HEK293 (cell line): Measurements from ENCODE around the gene CDHR4.

ENCODE experiments used
- CTCF ChIA-PET: fragments of 350-600 bp; formaldehyde crosslinking; extraction: SDS; loops from one replicate; lab custom pipeline; 2021; ENCODE audit warnings: antibody characterized with exemption; lab: Yijun Ruan, JAX
- POLR2A ChIA-PET: fragments of 300-600 bp; formaldehyde crosslinking; extraction: SDS; loops from one replicate; lab custom pipeline; 2020; ENCODE audit warnings: antibody characterized with exemption, inconsistent platforms; lab: Yijun Ruan, JAX
- H3K27ac ChIP-seq: fragments of 200-500 bp; sonication (Bioruptor generic); 2 replicates; pipeline ENCODE4 v1.5.1; 2014; ENCODE audit warnings: low read depth, low read length, control low read depth, inconsistent platforms; ENCODE audit errors: extremely low read depth
- H3K36me3 ChIP-seq, 2 experiments: fragments of 200-500 bp in 1 of 2; sonication (Bioruptor generic) in 1 of 2; 1 replicate in 1 of 2; 2 replicates in 1 of 2; pipeline ENCODE4 v1.5.1; 2014 to 2017; ENCODE audit warnings: inconsistent platforms in 2 of 2, low read length in 2 of 2; ENCODE audit not compliant: control insufficient read depth in 2 of 2, insufficient read depth in 1 of 2
- H3K4me1 ChIP-seq: fragments of 200-500 bp; sonication (Bioruptor generic); 2 replicates; pipeline ENCODE4 v1.5.1; 2014; ENCODE audit warnings: mild to moderate bottlenecking, low read length, inconsistent platforms; ENCODE audit not compliant: control insufficient read depth, insufficient read depth
- H3K4me3 ChIP-seq: 2 replicates; pipeline ENCODE4 v1.5.1; 2011; ENCODE audit warnings: low read depth, mild to moderate bottlenecking, control low read depth, low read length, moderate library complexity
- H3K9me3 ChIP-seq: fragments of 200-500 bp; sonication (Bioruptor generic); 2 replicates; pipeline ENCODE4 v1.5.1; 2014; ENCODE audit warnings: low read depth, low read length, inconsistent platforms; ENCODE audit not compliant: control insufficient read depth, insufficient read depth
- ATF2 ChIP-seq: fragments of 450-650 bp; formaldehyde crosslinking; IDR thresholded peaks from 2 replicates; pipeline ENCODE4 v1.5.1; 2016; ENCODE audit warnings: missing biosample characterization, missing genetic modification characterization, low read depth
- FEZF1 ChIP-seq: fragments of 450-650 bp; formaldehyde crosslinking; IDR thresholded peaks from 2 replicates; pipeline ENCODE4 v1.5.1; 2016; ENCODE audit warnings: missing biosample characterization, missing genetic modification characterization
- GLIS1 ChIP-seq: fragments of 450-650 bp; formaldehyde crosslinking; IDR thresholded peaks from 2 replicates; pipeline ENCODE4 v1.5.1; 2016; ENCODE audit warnings: missing biosample characterization, missing genetic modification characterization
- HIC1 ChIP-seq: fragments of 450-650 bp; formaldehyde crosslinking; IDR thresholded peaks from 2 replicates; pipeline ENCODE4 v1.5.1; 2016; ENCODE audit warnings: missing biosample characterization, missing genetic modification characterization
- HOXC10 ChIP-seq: sonication (generic); formaldehyde crosslinking; IDR thresholded peaks from 2 replicates; pipeline ENCODE4 v1.8.1; 2023; ENCODE audit warnings: mild to moderate bottlenecking, missing genetic modification reagents
- KLF16 ChIP-seq: fragments of 450-650 bp; formaldehyde crosslinking; IDR thresholded peaks from 2 replicates; pipeline ENCODE4 v1.5.1; 2017; ENCODE audit warnings: missing biosample characterization, missing genetic modification characterization
- SCRT1 ChIP-seq: fragments of 450-650 bp; formaldehyde crosslinking; IDR thresholded peaks from 2 replicates; pipeline ENCODE4 v1.5.1; 2016; ENCODE audit warnings: missing biosample characterization, missing genetic modification characterization, borderline replicate concordance
- YY1 ChIP-seq: fragments of 450-650 bp; formaldehyde crosslinking; IDR thresholded peaks from 2 replicates; pipeline ENCODE4 v1.5.1; 2018; ENCODE audit warnings: missing biosample characterization, missing genetic modification characterization
- ZBTB20 ChIP-seq: fragments of 450-650 bp; formaldehyde crosslinking; IDR thresholded peaks from 2 replicates; pipeline ENCODE4 v1.5.1; 2016; ENCODE audit warnings: missing biosample characterization, missing genetic modification characterization
- ZFP3 ChIP-seq: fragments of 450-650 bp; formaldehyde crosslinking; IDR thresholded peaks from 2 replicates; pipeline ENCODE4 v1.5.1; 2016; ENCODE audit warnings: low read depth, missing biosample characterization, missing genetic modification characterization
- ZNF146 ChIP-seq: fragments of 450-650 bp; formaldehyde crosslinking; IDR thresholded peaks from 2 replicates; pipeline ENCODE4 v1.5.1; 2016; ENCODE audit warnings: missing biosample characterization, missing genetic modification characterization
- ZNF155 ChIP-seq: fragments of 450-650 bp; formaldehyde crosslinking; IDR thresholded peaks from 2 replicates; pipeline ENCODE4 v1.5.1; 2016; ENCODE audit warnings: missing biosample characterization, missing genetic modification characterization
- ZNF16 ChIP-seq: fragments of 450-650 bp; formaldehyde crosslinking; IDR thresholded peaks from 2 replicates; pipeline ENCODE4 v1.5.1; 2016; ENCODE audit warnings: low read depth, missing biosample characterization, missing genetic modification characterization
- ZNF274 ChIP-seq, 2 experiments: fragments of 200-500 bp in 1 of 2; fragments of 450-650 bp in 1 of 2; sonication (Bioruptor generic) in 1 of 2; formaldehyde crosslinking in 1 of 2; IDR thresholded peaks; 2 replicates each; pipeline versions ENCODE4 v1.5.1 to v1.6.1; 2014 to 2016; ENCODE audit warnings: borderline replicate concordance in 1 of 2, inconsistent platforms in 1 of 2, low read length in 1 of 2, missing biosample characterization in 1 of 2, missing genetic modification characterization in 1 of 2
- ZNF362 ChIP-seq: fragments of 450-650 bp; formaldehyde crosslinking; IDR thresholded peaks from 2 replicates; pipeline ENCODE4 v1.5.1; 2016; ENCODE audit warnings: missing biosample characterization, missing genetic modification characterization
- ZNF473 ChIP-seq: fragments of 450-650 bp; formaldehyde crosslinking; IDR thresholded peaks from 2 replicates; pipeline ENCODE4 v1.5.1; 2017; ENCODE audit warnings: missing biosample characterization, missing genetic modification characterization
- ZNF521 ChIP-seq: fragments of 450-650 bp; formaldehyde crosslinking; IDR thresholded peaks from 2 replicates; pipeline ENCODE4 v1.5.1; 2017; ENCODE audit warnings: missing biosample characterization, mild to moderate bottlenecking, missing genetic modification characterization
- ZNF560 ChIP-seq: fragments of 450-650 bp; formaldehyde crosslinking; IDR thresholded peaks from 2 replicates; pipeline ENCODE4 v1.5.1; 2017; ENCODE audit warnings: missing biosample characterization, missing genetic modification characterization, borderline replicate concordance
- ZNF571 ChIP-seq: fragments of 450-650 bp; formaldehyde crosslinking; IDR thresholded peaks from 2 replicates; pipeline ENCODE4 v1.5.0; 2017; ENCODE audit warnings: missing biosample characterization, missing genetic modification characterization
- ZNF621 ChIP-seq: fragments of 450-650 bp; formaldehyde crosslinking; IDR thresholded peaks from 2 replicates; pipeline ENCODE4 v1.5.1; 2017; ENCODE audit warnings: missing biosample characterization, missing genetic modification characterization
- ZNF701 ChIP-seq: fragments of 450-650 bp; formaldehyde crosslinking; IDR thresholded peaks from 2 replicates; pipeline ENCODE4 v1.5.1; 2016; ENCODE audit warnings: missing biosample characterization, missing genetic modification characterization
- ZNF747 ChIP-seq: fragments of 450-650 bp; formaldehyde crosslinking; IDR thresholded peaks from 2 replicates; pipeline ENCODE4 v1.5.1; 2016; ENCODE audit warnings: missing biosample characterization, missing genetic modification characterization
- ZNF791 ChIP-seq: fragments of 450-650 bp; formaldehyde crosslinking; IDR thresholded peaks from 2 replicates; pipeline ENCODE4 v1.5.1; 2016; ENCODE audit warnings: missing biosample characterization, missing genetic modification characterization
- ZSCAN4 ChIP-seq: fragments of 450-650 bp; formaldehyde crosslinking; IDR thresholded peaks from 2 replicates; pipeline ENCODE4 v1.5.1; 2017; ENCODE audit warnings: missing biosample characterization, missing genetic modification characterization
- ZXDB ChIP-seq: fragments of 450-650 bp; formaldehyde crosslinking; IDR thresholded peaks from 2 replicates; pipeline ENCODE4 v1.5.1; 2016; ENCODE audit warnings: missing biosample characterization, missing genetic modification characterization
- TF ChIP-seq, protein P1 (sequence below): fragments of 450-650 bp; formaldehyde crosslinking; IDR thresholded peaks from 2 replicates; pipeline ENCODE4 v1.5.1; 2016; ENCODE audit warnings: missing biosample characterization, missing genetic modification characterization
- TF ChIP-seq, protein P2 (sequence below): fragments of 450-650 bp; formaldehyde crosslinking; IDR thresholded peaks from 2 replicates; pipeline ENCODE4 v1.5.1; 2016; ENCODE audit warnings: missing biosample characterization, missing genetic modification characterization

CDHR4 gene

GRCh38 chr3:49807431-49808114, 7.9 kb upstream of the CDHR4 start:
- ChIA-PET POLR2A (no interaction called here), CTCF (interaction anchor here (1.4 kb wide), 1 partner anchor 32 kb away, joined by 4 read pairs; no protein-coding TSS in a partner anchor)
- Histone ChIP-seq H3K36me3 (no peaks in the 10 kb centered on the region), H3K4me1 (no peaks in the 10 kb centered on the region), H3K9me3 (no peaks in the 10 kb centered on the region), H3K27ac (no peak overlapping the region), H3K4me3 (no peak overlapping the region)
- no peak for TF ChIP-seq ZBTB20 (tag by site-specific recombination)
- TF ChIP-seq ZNF571 = no peak
- TF ChIP-seq ZNF16 (tag by site-specific recombination) = no peak
- no peak for TF ChIP-seq SCRT1 (tag by site-specific recombination)
- TF ChIP-seq HOXC10 = no peak
- no peak for TF ChIP-seq ATF2 (tag by site-specific recombination)
- no peak for TF ChIP-seq ZXDB
- no peak for TF ChIP-seq KLF16 (tag by site-specific recombination)
- no peak for TF ChIP-seq ZNF621 (tag by site-specific recombination)
- TF ChIP-seq, protein P1, sequence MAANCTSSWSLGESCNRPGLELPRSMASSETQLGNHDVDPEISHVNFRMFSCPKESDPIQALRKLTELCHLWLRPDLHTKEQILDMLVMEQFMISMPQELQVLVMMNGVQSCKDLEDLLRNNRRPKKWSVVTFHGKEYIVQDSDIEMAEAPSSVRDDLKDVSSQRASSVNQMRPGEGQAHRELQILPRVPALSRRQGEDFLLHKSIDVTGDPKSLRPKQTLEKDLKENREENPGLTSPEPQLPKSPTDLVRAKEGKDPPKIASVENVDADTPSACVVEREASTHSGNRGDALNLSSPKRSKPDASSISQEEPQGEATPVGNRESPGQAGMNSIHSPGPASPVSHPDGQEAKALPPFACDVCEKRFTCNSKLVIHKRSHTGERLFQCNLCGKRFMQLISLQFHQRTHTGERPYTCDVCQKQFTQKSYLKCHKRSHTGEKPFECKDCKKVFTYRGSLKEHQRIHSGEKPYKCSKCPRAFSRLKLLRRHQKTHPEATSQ (tag by site-specific recombination) = no peak
- no peak for TF ChIP-seq ZNF473 (tag by site-specific recombination)
- TF ChIP-seq, protein P2, sequence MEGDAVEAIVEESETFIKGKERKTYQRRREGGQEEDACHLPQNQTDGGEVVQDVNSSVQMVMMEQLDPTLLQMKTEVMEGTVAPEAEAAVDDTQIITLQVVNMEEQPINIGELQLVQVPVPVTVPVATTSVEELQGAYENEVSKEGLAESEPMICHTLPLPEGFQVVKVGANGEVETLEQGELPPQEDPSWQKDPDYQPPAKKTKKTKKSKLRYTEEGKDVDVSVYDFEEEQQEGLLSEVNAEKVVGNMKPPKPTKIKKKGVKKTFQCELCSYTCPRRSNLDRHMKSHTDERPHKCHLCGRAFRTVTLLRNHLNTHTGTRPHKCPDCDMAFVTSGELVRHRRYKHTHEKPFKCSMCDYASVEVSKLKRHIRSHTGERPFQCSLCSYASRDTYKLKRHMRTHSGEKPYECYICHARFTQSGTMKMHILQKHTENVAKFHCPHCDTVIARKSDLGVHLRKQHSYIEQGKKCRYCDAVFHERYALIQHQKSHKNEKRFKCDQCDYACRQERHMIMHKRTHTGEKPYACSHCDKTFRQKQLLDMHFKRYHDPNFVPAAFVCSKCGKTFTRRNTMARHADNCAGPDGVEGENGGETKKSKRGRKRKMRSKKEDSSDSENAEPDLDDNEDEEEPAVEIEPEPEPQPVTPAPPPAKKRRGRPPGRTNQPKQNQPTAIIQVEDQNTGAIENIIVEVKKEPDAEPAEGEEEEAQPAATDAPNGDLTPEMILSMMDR (tag by site-specific recombination) = no peak
- no peak for TF ChIP-seq GLIS1
- TF ChIP-seq ZNF701 (tag by site-specific recombination) = no peak
- no peak for TF ChIP-seq HIC1 (tag by site-specific recombination)

- no peak overlapping the region for H3K27ac ChIP-seq
- ChIA-PET POLR2A (no interaction called here), CTCF (interaction anchor here (1.2 kb wide), 1 partner anchor 100 kb away, joined by 4 read pairs; no protein-coding TSS in a partner anchor)
- H3K36me3 ChIP-seq = no peaks in the 10 kb centered on the region
- no peaks in the 10 kb centered on the region for H3K9me3 ChIP-seq
- H3K4me3 ChIP-seq = no peak overlapping the region
- H3K4me1 ChIP-seq = no peaks in the 10 kb centered on the region
- TF ChIP-seq ZNF155 (tag by site-specific recombination) (no peak), ZNF791 (tag by site-specific recombination) (no peak), ZNF146 (tag by site-specific recombination) (no peak), ZNF521 (no peak), ZFP3 (tag by site-specific recombination) (no peak), ZNF274 (IDR thresholded peaks at IDR 0.05; ENCODE audit: low read length) (no peak), ZNF274 (tag by site-specific recombination; IDR thresholded peaks at IDR 0.05; ENCODE audit: borderline replicate concordance) (no peak), ZNF560 (tag by site-specific recombination) (no peak), ZNF362 (tag by site-specific recombination) (no peak), YY1 (tag by site-specific recombination) (no peak), FEZF1 (tag by site-specific recombination) (no peak), ZSCAN4 (tag by site-specific recombination) (no peak), ZBTB20 (tag by site-specific recombination) (no peak), ZNF747 (tag by site-specific recombination) (no peak)
Observed at GRCh38 chr3:49806850-49807249, 7.2 kb upstream of the CDHR4 start.
